ENCODE results near the gene APOB.

The APOB gene

DNA sequence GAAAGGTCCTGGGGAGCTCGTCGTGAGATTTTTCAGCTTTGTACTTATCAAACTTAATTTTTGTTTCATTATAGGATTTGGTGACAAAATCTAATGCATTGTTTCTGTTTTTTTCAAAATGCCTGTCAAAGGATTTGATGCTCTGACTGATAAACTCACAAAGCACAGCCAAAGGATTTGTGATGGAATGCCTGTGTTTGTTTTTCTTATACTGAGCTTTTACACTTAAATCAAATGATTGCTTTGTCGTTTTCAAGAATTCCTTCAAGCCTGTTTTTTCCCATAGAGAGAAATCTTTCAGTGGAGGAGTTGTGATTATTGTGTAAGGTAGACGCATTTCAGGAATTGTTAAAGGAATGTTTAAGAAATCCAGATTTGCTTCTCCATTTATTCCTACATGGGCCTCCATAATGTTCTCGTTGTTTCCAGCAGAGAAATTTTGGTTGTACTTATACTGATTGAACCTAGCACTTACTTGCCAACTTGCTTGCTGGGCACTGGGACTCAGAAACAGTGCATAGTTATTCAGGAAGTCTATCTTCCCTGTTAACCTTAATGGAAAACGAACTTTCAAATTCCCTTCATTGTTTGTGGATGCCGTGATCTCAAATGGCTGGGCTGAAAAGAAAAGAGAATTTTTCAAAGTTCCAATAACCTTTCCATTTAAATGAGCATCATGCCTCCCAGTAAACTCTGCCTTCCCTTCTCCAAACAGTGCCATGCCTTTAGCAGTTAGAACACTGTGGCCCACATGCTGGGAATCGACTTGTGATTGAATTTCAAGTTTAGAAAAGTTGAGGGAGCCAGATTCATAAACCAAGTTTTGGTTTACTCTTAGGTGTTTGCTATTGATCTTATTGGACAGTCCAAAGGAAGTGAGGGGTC is 36.5 kb downstream of the APOB start:
- Histone ChIP-seq H3K27ac (ENCODE audit: low read depth, low read length, poor library complexity, severe bottlenecking) (no peak overlapping the region), H3K9me2 (ENCODE audit: low read depth, low read length) (no peaks in the 10 kb centered on the region), H3F3A (ENCODE audit: insufficient read depth, low read length) (no peaks in the 10 kb centered on the region), H2AFZ (ENCODE audit: low read length) (no peak overlapping the region), H4K20me1 (ENCODE audit: insufficient read depth, low read length) (no peaks in the 10 kb centered on the region), H3K9ac (ENCODE audit: low read length) (no peak overlapping the region), H3K36me3 (ENCODE audit: insufficient read depth, low read length) (no peaks in the 10 kb centered on the region), H3K27me3 (ENCODE audit: insufficient read depth, low read length) (0 out of 2 replicates have a peak, but pooled peaks cover 3% of the 10 kb centered on the region), H3K79me2 (ENCODE audit: insufficient read depth, low read length) (no peaks in the 10 kb centered on the region), H3K9me3 (ENCODE audit: low read length) (no peaks in the 10 kb centered on the region), H3K4me1 (ENCODE audit: insufficient read depth, low read length, severe bottlenecking) (no peaks in the 10 kb centered on the region), H3K4me2 (ENCODE audit: low read length) (no peak overlapping the region), H3K4me3 (ENCODE audit: low read depth, low read length, poor library complexity, severe bottlenecking) (no peak overlapping the region)
- no peak for TF ChIP-seq EZH2 (IDR thresholded peaks at IDR 0.05; ENCODE audit: borderline replicate concordance, low read length)
- TF ChIP-seq, protein P1, sequence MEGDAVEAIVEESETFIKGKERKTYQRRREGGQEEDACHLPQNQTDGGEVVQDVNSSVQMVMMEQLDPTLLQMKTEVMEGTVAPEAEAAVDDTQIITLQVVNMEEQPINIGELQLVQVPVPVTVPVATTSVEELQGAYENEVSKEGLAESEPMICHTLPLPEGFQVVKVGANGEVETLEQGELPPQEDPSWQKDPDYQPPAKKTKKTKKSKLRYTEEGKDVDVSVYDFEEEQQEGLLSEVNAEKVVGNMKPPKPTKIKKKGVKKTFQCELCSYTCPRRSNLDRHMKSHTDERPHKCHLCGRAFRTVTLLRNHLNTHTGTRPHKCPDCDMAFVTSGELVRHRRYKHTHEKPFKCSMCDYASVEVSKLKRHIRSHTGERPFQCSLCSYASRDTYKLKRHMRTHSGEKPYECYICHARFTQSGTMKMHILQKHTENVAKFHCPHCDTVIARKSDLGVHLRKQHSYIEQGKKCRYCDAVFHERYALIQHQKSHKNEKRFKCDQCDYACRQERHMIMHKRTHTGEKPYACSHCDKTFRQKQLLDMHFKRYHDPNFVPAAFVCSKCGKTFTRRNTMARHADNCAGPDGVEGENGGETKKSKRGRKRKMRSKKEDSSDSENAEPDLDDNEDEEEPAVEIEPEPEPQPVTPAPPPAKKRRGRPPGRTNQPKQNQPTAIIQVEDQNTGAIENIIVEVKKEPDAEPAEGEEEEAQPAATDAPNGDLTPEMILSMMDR (IDR thresholded peaks at IDR 0.05; ENCODE audit: low read length), result no peak

DNA sequence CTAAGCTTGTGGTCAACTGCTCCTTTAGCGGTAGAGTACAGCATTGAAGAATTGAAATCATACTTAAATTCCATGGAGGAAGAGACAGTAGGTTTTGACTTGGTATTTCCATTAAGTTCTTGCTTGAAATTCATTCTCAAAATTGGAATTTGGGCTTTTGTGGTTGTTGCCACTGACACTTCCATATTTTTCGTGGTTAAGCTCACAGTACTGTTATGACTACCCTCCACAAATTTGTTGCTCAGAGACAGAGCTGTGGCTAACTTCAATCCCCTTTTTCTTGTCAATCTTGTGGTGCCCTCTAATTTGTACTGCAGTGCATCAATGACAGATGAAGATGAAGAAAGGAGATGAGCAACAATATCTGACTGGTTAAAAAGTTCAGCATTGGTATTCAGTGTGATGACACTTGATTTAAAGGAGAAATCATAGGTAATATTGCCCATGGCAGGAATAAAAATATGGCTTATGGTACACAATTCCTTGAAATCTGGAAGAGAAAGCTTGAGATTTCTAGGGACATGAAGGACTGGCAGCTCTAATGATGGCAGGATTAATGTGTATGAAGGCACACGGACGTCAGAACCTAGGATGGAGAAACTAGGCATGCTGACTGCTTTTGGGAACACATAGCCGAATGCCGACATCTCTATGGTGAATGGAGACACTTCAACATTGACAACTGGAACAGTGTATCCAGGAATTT is 37.3 kb downstream of the APOB start:
- no peak overlapping the region for H2AFZ ChIP-seq (ENCODE audit: low read length)
- no peaks in the 10 kb centered on the region for H3K36me3 ChIP-seq (ENCODE audit: insufficient read depth, low read length)
- H3K27ac ChIP-seq (ENCODE audit: low read depth, low read length, poor library complexity, severe bottlenecking), result no peak overlapping the region
- no peaks in the 10 kb centered on the region for H3K4me1 ChIP-seq (ENCODE audit: insufficient read depth, low read length, severe bottlenecking)
- no peak overlapping the region for H3K4me2 ChIP-seq (ENCODE audit: low read length)
- TF ChIP-seq EZH2 (IDR thresholded peaks at IDR 0.05; ENCODE audit: borderline replicate concordance, low read length), result no peak
- TF ChIP-seq, protein P1 (IDR thresholded peaks at IDR 0.05; ENCODE audit: low read length), result no peak
- no peak overlapping the region for H3K4me3 ChIP-seq (ENCODE audit: low read depth, low read length, poor library complexity, severe bottlenecking)
- H3F3A ChIP-seq (ENCODE audit: insufficient read depth, low read length), result no peaks in the 10 kb centered on the region
- 0 out of 2 replicates have a peak, but pooled peaks cover 3% of the 10 kb centered on the region for H3K27me3 ChIP-seq (ENCODE audit: insufficient read depth, low read length)
- H3K9me3 ChIP-seq (ENCODE audit: low read length), result no peaks in the 10 kb centered on the region
- no peaks in the 10 kb centered on the region for H4K20me1 ChIP-seq (ENCODE audit: insufficient read depth, low read length)
- no peaks in the 10 kb centered on the region for H3K79me2 ChIP-seq (ENCODE audit: insufficient read depth, low read length)
- H3K9me2 ChIP-seq (ENCODE audit: low read depth, low read length), result no peaks in the 10 kb centered on the region
- H3K9ac ChIP-seq (ENCODE audit: low read length), result no peak overlapping the region

DNA sequence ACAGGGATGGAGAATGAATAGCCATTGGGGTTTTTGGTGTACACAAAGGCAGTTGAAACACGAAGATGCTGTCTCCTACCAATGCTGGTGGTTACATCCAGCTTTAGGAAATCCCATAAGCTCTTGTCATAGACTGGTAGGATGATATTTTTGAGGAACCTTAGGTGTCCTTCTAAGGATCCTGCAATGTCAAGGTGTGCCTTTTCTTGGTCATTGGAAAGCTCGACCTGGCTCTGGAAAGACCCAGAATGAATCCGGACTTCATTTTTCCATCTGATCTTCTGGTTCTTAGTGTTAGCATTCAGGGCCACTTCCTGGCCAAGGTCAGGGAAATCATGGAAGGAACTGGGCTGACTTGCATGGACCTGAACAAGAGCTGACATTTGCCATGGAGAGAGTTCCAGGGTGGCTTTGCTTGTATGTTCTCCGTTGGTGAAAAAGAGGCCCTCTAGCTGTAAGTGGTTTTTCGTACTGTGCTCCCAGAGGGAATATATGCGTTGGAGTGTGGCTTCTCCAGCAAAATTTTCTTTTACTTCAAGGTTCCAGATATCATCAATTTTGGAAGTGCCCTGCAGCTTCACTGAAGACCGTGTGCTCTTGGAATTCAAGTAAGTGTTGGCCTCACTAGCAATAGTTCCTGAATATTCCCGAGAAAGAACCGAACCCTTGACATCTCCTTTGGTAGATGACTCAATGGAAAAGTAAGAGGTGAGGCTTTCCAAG is 38.0 kb downstream of the APOB start:
- no peak overlapping the region for H3K27ac ChIP-seq (ENCODE audit: low read depth, low read length, poor library complexity, severe bottlenecking)
- TF ChIP-seq, protein P1 (IDR thresholded peaks at IDR 0.05; ENCODE audit: low read length), result no peak
- no peak for TF ChIP-seq EZH2 (IDR thresholded peaks at IDR 0.05; ENCODE audit: borderline replicate concordance, low read length)
- no peak overlapping the region for H3K9ac ChIP-seq (ENCODE audit: low read length)

More for the DNA sequence above, 38.0 kb downstream of the APOB start:
- no peaks in the 10 kb centered on the region for H3F3A ChIP-seq (ENCODE audit: insufficient read depth, low read length)
- no peaks in the 10 kb centered on the region for H3K9me2 ChIP-seq (ENCODE audit: low read depth, low read length)
- H3K9me3 ChIP-seq (ENCODE audit: low read length), result no peaks in the 10 kb centered on the region
- no peaks in the 10 kb centered on the region for H3K4me1 ChIP-seq (ENCODE audit: insufficient read depth, low read length, severe bottlenecking)
- 0 out of 2 replicates have a peak, but pooled peaks cover 3% of the 10 kb centered on the region for H3K27me3 ChIP-seq (ENCODE audit: insufficient read depth, low read length)
- H3K36me3 ChIP-seq (ENCODE audit: insufficient read depth, low read length), result no peaks in the 10 kb centered on the region
- no peaks in the 10 kb centered on the region for H4K20me1 ChIP-seq (ENCODE audit: insufficient read depth, low read length)
- no peaks in the 10 kb centered on the region for H3K79me2 ChIP-seq (ENCODE audit: insufficient read depth, low read length)
- H3K4me2 ChIP-seq (ENCODE audit: low read length), result no peak overlapping the region
- no peak overlapping the region for H3K4me3 ChIP-seq (ENCODE audit: low read depth, low read length, poor library complexity, severe bottlenecking)
- no peak overlapping the region for H2AFZ ChIP-seq (ENCODE audit: low read length)

Measured in OCI-LY1 (cell line).